Activated CD4-positive, alpha-beta memory T cell treated with anti-CD3 and anti-CD28 coated beads for 36 hours (primary cell): Measurements from ENCODE around the gene LBP. TPM values are rescaled to one million over a fixed set of nuclear protein-coding genes. Genes with fewer than 3 reads are reported as not detected.

Experiments
- CTCF ChIA-PET: fragments of 350-600 bp; sonication (Branson Sonifier 250); formaldehyde crosslinking; loops from one replicate; lab custom pipeline; 2021; ENCODE audit warnings: antibody characterized with exemption, inconsistent platforms; lab: Charles Lee
- POLR2A ChIA-PET: fragments of 350-600 bp; sonication (Branson Sonifier 250); formaldehyde crosslinking; loops from one replicate; lab custom pipeline; 2021; ENCODE audit warnings: antibody characterized with exemption; lab: Charles Lee
- DNase-seq: peaks from one replicate; pipeline ENCODE4 v3.0.0-alpha.2; 2020
- H3K27ac Mint-ChIP-seq: one replicate; pipeline ENCODE4 v1.8.0; 2021; ENCODE audit warnings: mixed read lengths
- H3K27me3 Mint-ChIP-seq: one replicate; pipeline ENCODE4 v1.8.0; 2021; ENCODE audit warnings: mixed read lengths
- H3K36me3 Mint-ChIP-seq: one replicate; pipeline ENCODE4 v1.8.0; 2021; ENCODE audit warnings: mixed read lengths
- H3K4me1 Mint-ChIP-seq: one replicate; pipeline ENCODE4 v1.8.0; 2021; ENCODE audit warnings: low read depth, mixed read lengths
- H3K4me3 Mint-ChIP-seq: one replicate; pipeline ENCODE4 v1.8.0; 2021; ENCODE audit warnings: mild to moderate bottlenecking, mixed read lengths
- H3K9me3 Mint-ChIP-seq: one replicate; pipeline ENCODE4 v1.8.0; 2021; ENCODE audit warnings: mixed read lengths
- intact Hi-C: fragments of 100-400 bp; cut with micrococcal nuclease; formaldehyde crosslinking; loops from one replicate; pipeline ENCODE4 v1.15.1; 2023
- total RNA-seq, 2 experiments: library from RNA; stranded (reverse); gene quantifications; one replicate each; pipeline ENCODE4 v1.2.3, GENCODE V29; 2021

LBP gene, protein sequence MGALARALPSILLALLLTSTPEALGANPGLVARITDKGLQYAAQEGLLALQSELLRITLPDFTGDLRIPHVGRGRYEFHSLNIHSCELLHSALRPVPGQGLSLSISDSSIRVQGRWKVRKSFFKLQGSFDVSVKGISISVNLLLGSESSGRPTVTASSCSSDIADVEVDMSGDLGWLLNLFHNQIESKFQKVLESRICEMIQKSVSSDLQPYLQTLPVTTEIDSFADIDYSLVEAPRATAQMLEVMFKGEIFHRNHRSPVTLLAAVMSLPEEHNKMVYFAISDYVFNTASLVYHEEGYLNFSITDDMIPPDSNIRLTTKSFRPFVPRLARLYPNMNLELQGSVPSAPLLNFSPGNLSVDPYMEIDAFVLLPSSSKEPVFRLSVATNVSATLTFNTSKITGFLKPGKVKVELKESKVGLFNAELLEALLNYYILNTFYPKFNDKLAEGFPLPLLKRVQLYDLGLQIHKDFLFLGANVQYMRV
- not detected for total RNA-seq

DNA sequence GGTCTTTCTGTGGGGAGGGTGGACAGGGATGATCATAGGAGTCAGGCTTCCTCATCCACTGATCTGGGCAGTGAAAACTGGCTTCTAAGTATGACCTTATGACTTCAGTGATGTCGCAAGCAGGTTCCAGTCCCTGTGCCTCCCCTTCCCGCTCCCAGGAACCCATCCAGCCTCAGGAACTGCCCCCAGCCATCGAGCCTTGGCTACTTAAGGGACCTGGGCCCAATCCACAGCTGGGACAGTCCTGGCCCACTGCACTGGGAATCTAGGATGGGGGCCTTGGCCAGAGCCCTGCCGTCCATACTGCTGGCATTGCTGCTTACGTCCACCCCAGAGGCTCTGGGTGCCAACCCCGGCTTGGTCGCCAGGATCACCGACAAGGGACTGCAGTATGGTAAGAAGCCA lies at the start of gene LBP:
Gene LBP (plus strand): TSS at position 236 of the 405 bp plus-strand sequence. CDS start 35 bp downstream, at position 271.
- ChIA-PET CTCF (no interaction called here), POLR2A (no interaction called here)
- Mint-ChIP-seq H3K36me3 (no peaks in the 10 kb centered on the region), H3K9me3 (no peaks in the 10 kb centered on the region), H3K27ac (no peak within 1 kb of the TSS), H3K27me3 (peaks cover 1% of the 10 kb centered on the region), H3K4me3 (no peak within 1 kb of the TSS), H3K4me1 (no peaks in the 10 kb centered on the region)
- DNase-seq = no peak
- intact Hi-C loops = no loop called here

DNA sequence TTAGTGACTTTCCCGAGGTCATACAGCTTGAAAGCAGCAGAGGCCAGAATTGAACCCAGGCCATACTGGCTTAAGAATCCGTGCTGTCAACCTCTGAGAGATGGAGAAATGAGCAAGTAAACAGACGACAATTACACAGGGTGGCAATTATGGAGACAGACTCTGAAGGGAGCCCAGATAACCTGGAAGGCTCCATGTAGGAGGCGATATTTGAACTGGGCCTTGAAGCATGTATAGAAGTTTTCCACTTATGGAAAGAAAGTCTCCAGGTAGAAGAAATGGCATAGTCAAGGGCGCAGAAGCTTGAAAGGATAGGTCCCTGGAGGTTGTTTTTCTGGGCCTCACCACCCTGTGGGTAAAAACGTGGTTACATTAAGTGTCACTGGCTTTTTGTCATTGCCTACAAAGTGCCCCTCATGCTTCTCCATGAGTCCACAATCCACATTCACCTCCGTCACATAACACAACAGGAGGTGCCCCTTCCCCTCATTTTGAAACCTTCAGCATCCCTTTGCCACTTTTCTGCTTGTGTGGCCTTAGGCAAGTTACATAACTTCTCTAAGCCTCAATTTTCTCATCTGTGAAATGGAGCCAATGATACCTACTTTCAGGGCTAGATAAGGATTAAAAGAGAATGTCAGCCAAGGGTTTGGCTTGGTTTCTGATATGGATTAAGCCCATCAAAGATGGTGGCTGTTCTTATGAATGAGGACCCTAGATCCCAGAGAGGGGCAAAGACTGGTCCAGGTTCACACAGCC lies 48.2 kb upstream of the LBP start:
- Mint-ChIP-seq H3K4me3 (no peak overlapping the region), H3K27ac (no peak overlapping the region), H3K9me3 (no peaks in the 10 kb centered on the region), H3K27me3 (peaks cover 16% of the 10 kb centered on the region), H3K36me3 (no peaks in the 10 kb centered on the region), H3K4me1 (no peaks in the 10 kb centered on the region)
- intact Hi-C loops = no loop called here
- DNase-seq = no peak
- CTCF ChIA-PET = no interaction called here
- POLR2A ChIA-PET = no interaction called here

DNA sequence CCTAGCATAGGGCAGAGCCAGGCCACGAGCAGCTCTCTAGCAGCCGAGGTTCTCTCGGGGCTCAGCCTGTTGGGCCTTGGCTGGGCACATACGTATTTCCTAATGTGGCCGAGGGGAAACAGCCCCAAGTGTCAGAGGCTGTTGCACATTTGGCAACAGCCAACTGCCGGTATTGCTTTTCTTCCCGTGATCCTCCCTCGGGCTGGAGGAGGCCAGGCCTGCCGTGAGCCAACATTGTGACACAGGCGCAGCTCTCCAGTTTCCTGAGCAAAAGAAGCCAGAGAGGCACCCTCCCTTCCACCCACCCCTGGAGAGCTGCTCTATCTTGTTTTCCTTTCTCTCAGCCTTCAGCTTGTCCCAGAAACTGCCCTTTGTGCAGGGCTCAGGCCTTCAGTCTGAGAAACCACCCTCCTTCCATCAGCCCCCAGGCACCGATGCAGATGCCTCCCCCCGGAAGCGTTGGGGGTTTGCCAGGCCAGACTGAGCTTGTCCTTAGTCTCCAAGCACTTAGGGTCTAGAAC lies 47.5 kb upstream of the LBP start:
- Mint-ChIP-seq H3K27ac (no peak overlapping the region), H3K4me1 (peaks cover under 1% of the 10 kb centered on the region), H3K36me3 (no peaks in the 10 kb centered on the region), H3K9me3 (no peaks in the 10 kb centered on the region), H3K27me3 (peaks cover 22% of the 10 kb centered on the region), H3K4me3 (no peak overlapping the region)
- DNase-seq = no peak
- CTCF ChIA-PET = interaction anchor here (1.4 kb wide), 1 partner anchor 77 kb away, joined by 3 read pairs; no protein-coding TSS in a partner anchor
- POLR2A ChIA-PET = no interaction called here
- intact Hi-C loops = no loop called here

DNA sequence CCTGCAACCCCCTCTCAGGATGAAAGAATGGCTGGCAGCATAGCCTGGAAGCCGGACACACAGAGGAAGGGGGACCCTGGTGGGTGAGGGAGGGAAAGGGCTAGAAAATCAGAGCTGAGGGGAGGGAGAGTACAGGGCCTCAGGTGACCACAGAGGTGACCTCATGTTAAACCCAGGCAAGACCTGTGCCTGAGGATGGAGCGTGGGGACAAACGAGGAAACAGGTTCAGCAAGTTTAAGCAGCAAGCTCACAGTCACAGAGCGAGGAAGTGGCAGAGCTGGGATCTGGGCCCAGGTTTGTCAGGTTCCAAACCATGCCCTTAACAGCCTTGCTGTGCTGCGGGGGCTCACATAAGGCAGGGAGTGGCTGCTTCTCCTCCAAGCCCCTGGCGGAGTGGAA lies 46.3 kb upstream of the LBP start:
- H3K36me3 Mint-ChIP-seq = no peaks in the 10 kb centered on the region
- intact Hi-C loops = no loop called here
- CTCF ChIA-PET = interaction anchor here (1.4 kb wide), 1 partner anchor 79 kb away, joined by 3 read pairs; no protein-coding TSS in a partner anchor
- H3K9me3 Mint-ChIP-seq = no peaks in the 10 kb centered on the region
- H3K27me3 Mint-ChIP-seq = peaks cover 34% of the 10 kb centered on the region
- no peak for DNase-seq
- peaks cover 8% of the 10 kb centered on the region for H3K4me1 Mint-ChIP-seq
- POLR2A ChIA-PET = no interaction called here
- no peak overlapping the region for H3K4me3 Mint-ChIP-seq
- no peak overlapping the region for H3K27ac Mint-ChIP-seq

DNA sequence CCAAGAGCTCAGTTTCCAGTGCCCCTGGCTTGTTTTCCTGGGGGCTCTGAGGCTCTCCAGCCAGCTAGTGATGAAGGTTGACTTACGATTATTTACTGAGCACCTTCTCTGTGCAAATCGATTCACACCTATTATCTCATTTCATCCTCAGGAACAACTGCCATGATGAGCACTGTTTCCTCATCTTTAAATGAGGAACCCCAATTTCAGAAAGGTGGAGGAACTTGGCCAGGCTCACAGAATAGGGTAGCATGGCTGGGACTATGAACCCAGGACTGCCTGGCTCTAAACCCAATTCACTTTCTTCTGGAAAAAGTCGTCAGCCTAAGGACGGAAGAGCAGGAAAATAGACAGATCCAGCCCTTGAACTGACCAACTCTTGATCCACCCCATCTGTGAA lies 45.8 kb upstream of the LBP start:
- intact Hi-C loops = no loop called here
- Mint-ChIP-seq H3K4me1 (peaks cover 8% of the 10 kb centered on the region), H3K27ac (no peak overlapping the region), H3K4me3 (no peak overlapping the region), H3K27me3 (peaks cover 38% of the 10 kb centered on the region), H3K36me3 (no peaks in the 10 kb centered on the region), H3K9me3 (no peaks in the 10 kb centered on the region)
- POLR2A ChIA-PET = no interaction called here
- DNase-seq = no peak
- CTCF ChIA-PET = no interaction called here

DNA sequence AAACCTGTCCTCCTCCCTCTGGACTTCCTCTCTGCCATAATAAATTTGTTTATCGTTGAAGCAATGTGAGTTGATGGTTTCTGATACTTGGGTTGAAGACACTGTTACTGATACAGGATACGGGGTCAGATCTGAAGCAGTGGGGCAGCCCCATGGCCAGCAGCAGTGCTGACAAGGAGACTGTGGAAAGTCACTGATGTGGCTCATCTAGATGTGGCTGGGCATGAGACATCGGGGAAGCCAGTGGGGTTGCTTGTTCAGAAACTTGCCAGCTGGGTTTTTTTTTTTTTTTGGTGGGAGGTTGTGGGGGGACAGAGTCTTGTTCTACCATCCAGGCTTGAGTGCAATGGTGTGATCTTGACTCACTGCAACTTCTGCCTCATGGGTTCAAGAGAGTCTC lies 45.0 kb upstream of the LBP start:
- intact Hi-C loops = no loop called here
- peaks cover 8% of the 10 kb centered on the region for H3K4me1 Mint-ChIP-seq
- POLR2A ChIA-PET = no interaction called here
- no peaks in the 10 kb centered on the region for H3K36me3 Mint-ChIP-seq
- CTCF ChIA-PET = no interaction called here
- H3K4me3 Mint-ChIP-seq = no peak overlapping the region
- H3K9me3 Mint-ChIP-seq = no peaks in the 10 kb centered on the region
- H3K27me3 Mint-ChIP-seq = peaks cover 43% of the 10 kb centered on the region
- H3K27ac Mint-ChIP-seq = no peak overlapping the region
- DNase-seq = no peak

DNA sequence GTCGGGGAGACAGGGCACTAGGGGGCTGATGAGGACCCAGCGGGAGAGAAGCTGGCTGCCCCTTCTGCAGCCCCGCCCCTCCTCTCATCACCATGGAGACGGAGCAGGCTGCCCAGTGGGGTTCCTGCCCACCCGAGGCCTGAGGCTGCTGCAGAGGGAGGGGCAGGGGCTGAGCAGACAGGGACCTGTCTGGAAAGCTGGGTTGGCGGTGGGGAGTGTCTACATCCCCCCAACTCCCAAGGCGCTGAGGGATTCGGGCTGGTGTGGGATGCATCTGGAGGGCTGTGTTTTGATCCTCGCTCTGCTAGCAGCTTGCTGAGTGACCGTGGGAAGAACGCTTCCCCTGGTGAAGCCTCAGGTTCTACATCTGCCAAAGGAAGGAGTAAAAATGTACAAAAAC lies 43.5 kb upstream of the LBP start:
- POLR2A ChIA-PET = no interaction called here
- no peaks in the 10 kb centered on the region for H3K9me3 Mint-ChIP-seq
- CTCF ChIA-PET = interaction anchor here (1.0 kb wide), 1 partner anchor 73 kb away, joined by 3 read pairs; no protein-coding TSS in a partner anchor
- H3K27me3 Mint-ChIP-seq = peaks cover 45% of the 10 kb centered on the region
- no peak for DNase-seq
- H3K36me3 Mint-ChIP-seq = no peaks in the 10 kb centered on the region
- intact Hi-C loops = no loop called here
- H3K27ac Mint-ChIP-seq = no peak overlapping the region
- no peak overlapping the region for H3K4me3 Mint-ChIP-seq
- H3K4me1 Mint-ChIP-seq = peaks cover 8% of the 10 kb centered on the region

DNA sequence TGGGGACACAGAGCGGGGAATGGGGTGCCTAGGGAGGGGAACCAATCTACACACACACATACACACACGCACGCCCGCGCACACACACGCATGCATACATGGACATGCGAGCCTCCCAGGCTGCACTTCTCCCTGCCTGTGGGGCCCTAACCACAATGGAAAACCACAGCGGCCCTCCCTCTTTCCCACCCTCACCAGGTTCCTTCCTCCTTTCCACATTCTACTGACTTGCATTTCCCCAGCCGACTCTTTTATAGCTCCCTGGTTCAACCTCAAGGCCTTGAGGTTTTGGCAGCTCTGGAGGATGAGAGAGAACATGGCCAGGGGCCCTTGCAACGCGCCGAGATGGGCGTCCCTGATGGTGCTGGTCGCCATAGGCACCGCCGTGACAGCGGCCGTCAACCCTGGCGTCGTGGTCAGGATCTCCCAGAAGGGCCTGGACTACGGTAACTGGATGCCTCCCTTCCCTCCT lies 42.3 kb upstream of the LBP start, which contains the start of gene BPI:
Gene BPI (plus strand): TSS at position 249 of the 472 bp plus-strand sequence. CDS start 68 bp downstream, at position 317.
- CTCF ChIA-PET = interaction anchor here (1.7 kb wide), 1 partner anchor 13 kb away, joined by 6 read pairs; no protein-coding TSS in a partner anchor
- Mint-ChIP-seq H3K4me1 (peaks cover 8% of the 10 kb centered on the region), H3K36me3 (no peaks in the 10 kb centered on the region), H3K4me3 (no peak within 1 kb of the TSS), H3K27me3 (peaks cover 45% of the 10 kb centered on the region), H3K9me3 (no peaks in the 10 kb centered on the region), H3K27ac (no peak within 1 kb of the TSS)
- DNase-seq = peak; percentile 16
- intact Hi-C loops = no loop called here
- POLR2A ChIA-PET = no interaction called here

DNA sequence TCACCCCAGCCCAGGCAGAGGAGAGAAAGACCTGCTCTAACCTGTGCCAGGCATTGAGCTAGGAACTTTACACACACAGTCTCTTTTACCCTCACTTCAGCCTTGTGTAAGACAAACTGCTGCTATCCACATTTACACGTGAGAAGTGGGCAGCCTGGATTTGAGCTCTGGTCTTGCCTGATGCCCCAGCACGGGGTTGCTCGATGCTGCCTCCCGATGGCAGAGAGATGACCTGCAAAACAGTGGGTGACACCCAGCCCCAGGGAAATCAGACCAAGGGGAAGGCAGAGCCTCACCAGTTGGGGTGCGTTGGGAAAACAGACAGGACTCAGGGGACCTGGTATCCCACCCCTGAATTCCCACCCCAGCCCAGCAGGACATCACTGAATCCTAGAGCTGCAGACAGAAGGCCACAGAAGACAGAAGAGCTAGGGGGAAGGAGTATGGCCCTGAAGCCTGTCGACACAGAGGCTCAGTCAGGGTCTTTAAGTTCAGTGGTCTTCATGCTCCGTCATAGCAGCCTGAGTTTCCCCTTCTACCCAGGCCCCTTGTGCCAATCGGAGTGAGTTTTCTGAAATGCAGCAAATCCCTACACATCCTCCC lies 41.3 kb upstream of the LBP start:
- no peak overlapping the region for H3K4me3 Mint-ChIP-seq
- CTCF ChIA-PET = interaction anchor here (1.7 kb wide), 1 partner anchor 14 kb away, joined by 6 read pairs; no protein-coding TSS in a partner anchor
- DNase-seq = peak; percentile 45
- no peaks in the 10 kb centered on the region for H3K36me3 Mint-ChIP-seq
- no peaks in the 10 kb centered on the region for H3K9me3 Mint-ChIP-seq
- POLR2A ChIA-PET = no interaction called here
- peaks cover 8% of the 10 kb centered on the region for H3K4me1 Mint-ChIP-seq
- H3K27ac Mint-ChIP-seq = no peak overlapping the region
- H3K27me3 Mint-ChIP-seq = peaks cover 45% of the 10 kb centered on the region
- intact Hi-C loops = no loop called here

DNA sequence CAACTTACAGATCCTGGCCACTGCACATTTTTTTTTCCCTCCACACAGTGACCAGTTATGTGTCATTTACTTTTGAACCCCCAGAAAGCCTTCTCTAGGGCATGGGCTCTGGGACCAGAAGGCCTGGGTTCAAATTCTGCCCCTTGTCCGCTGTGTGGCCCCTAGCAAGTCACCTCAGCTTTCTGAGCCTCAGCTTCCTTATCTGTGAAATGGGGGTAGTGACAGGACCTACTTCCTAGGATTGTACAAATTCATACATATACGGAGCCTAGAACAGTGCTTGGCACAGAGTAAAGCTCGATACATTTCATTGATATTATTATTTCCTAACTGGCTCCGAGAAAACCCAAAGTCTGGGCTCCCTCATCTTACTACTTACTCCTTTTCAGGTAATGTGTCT lies 40.7 kb upstream of the LBP start:
- intact Hi-C loops = no loop called here
- H3K9me3 Mint-ChIP-seq = no peaks in the 10 kb centered on the region
- H3K27me3 Mint-ChIP-seq = peaks cover 49% of the 10 kb centered on the region
- H3K4me3 Mint-ChIP-seq = no peak overlapping the region
- ChIA-PET POLR2A (no interaction called here), CTCF (interaction anchor here (1.7 kb wide), 1 partner anchor 15 kb away, joined by 6 read pairs; no protein-coding TSS in a partner anchor)
- no peaks in the 10 kb centered on the region for H3K36me3 Mint-ChIP-seq
- peaks cover 8% of the 10 kb centered on the region for H3K4me1 Mint-ChIP-seq
- no peak overlapping the region for H3K27ac Mint-ChIP-seq
- DNase-seq = no peak

DNA sequence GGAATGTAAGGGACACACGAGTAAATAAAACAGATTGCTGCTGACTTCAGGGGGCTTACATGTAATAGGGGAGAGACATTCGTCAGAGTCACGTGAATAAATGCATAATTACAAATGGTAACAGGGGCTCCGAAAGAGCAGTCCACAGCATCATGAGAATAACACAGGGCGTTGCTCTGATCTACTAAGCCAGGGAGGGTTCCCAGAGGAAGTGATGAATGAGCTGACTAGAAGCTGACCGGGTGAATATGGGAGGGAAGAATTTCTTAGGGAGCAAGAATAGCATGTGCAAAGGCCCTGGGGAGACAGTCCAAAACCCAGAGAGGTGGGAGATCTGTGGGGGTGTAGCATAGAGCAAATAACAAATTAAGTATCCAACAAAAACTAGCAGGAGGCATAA lies 39.9 kb upstream of the LBP start:
- H3K4me3 Mint-ChIP-seq = no peak overlapping the region
- ChIA-PET CTCF (no interaction called here), POLR2A (no interaction called here)
- no peaks in the 10 kb centered on the region for H3K36me3 Mint-ChIP-seq
- H3K27me3 Mint-ChIP-seq = peaks cover 53% of the 10 kb centered on the region
- H3K4me1 Mint-ChIP-seq = peaks cover 8% of the 10 kb centered on the region
- intact Hi-C loops = no loop called here
- H3K27ac Mint-ChIP-seq = no peak overlapping the region
- H3K9me3 Mint-ChIP-seq = no peaks in the 10 kb centered on the region
- no peak for DNase-seq
